Keratinocyte (primary cell): ENCODE data around the gene RBMS3. TPM values are rescaled to one million over a fixed set of nuclear protein-coding genes. Genes with fewer than 3 reads are reported as not detected.

Experiments used
- DNase-seq: peaks from one replicate; pipeline ENCODE4 v3.0.0-alpha.2; 2011; ENCODE audit warnings: low read depth, missing footprints, low spot score
- FAIRE-seq: peaks from 2 replicates; lab custom pipeline; 2011; peaks lifted over from hg19 to GRCh38; lab: Jason Lieb, UNC
- H2AFZ ChIP-seq: 2 replicates; pipeline ENCODE4 v1.6.0; 2012; ENCODE audit warnings: low read length, control low read depth, inconsistent platforms; ENCODE audit not compliant: control insufficient read depth
- H3K27ac ChIP-seq: 2 replicates; pipeline ENCODE4 v1.5.1; 2011; ENCODE audit warnings: low read length; ENCODE audit not compliant: control insufficient read depth, insufficient read depth
- H3K27me3 ChIP-seq: 3 replicates; pipeline ENCODE4 v1.6.0; 2011; ENCODE audit warnings: low read length; ENCODE audit not compliant: control insufficient read depth, insufficient read depth; ENCODE audit errors: extremely low read depth
- H3K36me3 ChIP-seq, 2 experiments: 2 replicates in 1 of 2; 3 replicates in 1 of 2; pipeline ENCODE4 v1.5.1; 2011; ENCODE audit warnings: low read length in 2 of 2, mild to moderate bottlenecking in 1 of 2; ENCODE audit not compliant: control insufficient read depth in 2 of 2, insufficient read depth in 2 of 2; ENCODE audit errors: extremely low read depth in 1 of 2
- H3K4me1 ChIP-seq: 3 replicates; pipeline ENCODE4 v1.5.1; 2011; ENCODE audit warnings: low read length; ENCODE audit not compliant: control insufficient read depth, insufficient read depth; ENCODE audit errors: extremely low read depth
- H3K4me2 ChIP-seq: 3 replicates; pipeline ENCODE4 v1.6.0; 2011; ENCODE audit warnings: low read depth, low read length; ENCODE audit not compliant: control insufficient read depth, insufficient read depth; ENCODE audit errors: extremely low read depth
- H3K4me3 ChIP-seq, 3 experiments: fragments of 200-600 bp in 1 of 3; sonication (generic) in 1 of 3; 2 replicates in 2 of 3; 3 replicates in 1 of 3; pipeline ENCODE4 v1.5.1; 2011 to 2016; ENCODE audit warnings: low read length in 3 of 3, mild to moderate bottlenecking in 3 of 3, control low read depth in 2 of 3, inconsistent platforms in 1 of 3, low read depth in 1 of 3, mixed read lengths in 1 of 3, mixed run types in 1 of 3, moderate library complexity in 1 of 3; ENCODE audit not compliant: control insufficient read depth in 2 of 3, insufficient read depth in 2 of 3; ENCODE audit errors: extremely low read depth in 1 of 3
- H3K79me2 ChIP-seq: 2 replicates; pipeline ENCODE4 v1.6.0; 2012; ENCODE audit warnings: low read length; ENCODE audit not compliant: control insufficient read depth, insufficient read depth
- H3K9ac ChIP-seq: 3 replicates; pipeline ENCODE4 v1.6.0; 2011; ENCODE audit warnings: low read length; ENCODE audit not compliant: control insufficient read depth, insufficient read depth; ENCODE audit errors: extremely low read depth
- H3K9me1 ChIP-seq: 3 replicates; pipeline ENCODE4 v1.6.0; 2011; ENCODE audit warnings: low read length; ENCODE audit not compliant: control insufficient read depth, insufficient read depth; ENCODE audit errors: extremely low read depth
- H3K9me3 ChIP-seq: 2 replicates; pipeline ENCODE4 v1.5.1; 2012; ENCODE audit warnings: low read depth, low read length; ENCODE audit not compliant: control insufficient read depth
- H4K20me1 ChIP-seq: 3 replicates; pipeline ENCODE4 v1.6.0; 2011; ENCODE audit warnings: low read length; ENCODE audit not compliant: control insufficient read depth, insufficient read depth; ENCODE audit errors: extremely low read depth
- EZH2 ChIP-seq: IDR thresholded peaks from one replicate; pipeline ENCODE4 v1.6.1; 2012; ENCODE audit warnings: inconsistent platforms, mild to moderate bottlenecking, low read length, moderate library complexity
- dilution Hi-C: fragments of 300-500 bp; cut with MboI; formaldehyde crosslinking; loops from one replicate; pipeline ENCODE4 v1.7.0; 2020; ENCODE audit warnings: low sequenced_read_pairs; ENCODE audit not compliant: extremely low pct_ligation_motif_present
- polyA plus RNA-seq, 5 experiments: library from polyadenylated mRNA; depleted of rRNA in 3 of 5; stranded (reverse) in 3 of 5; stranded (forward) in 1 of 5; unstranded in 1 of 5; fragments of >200 nt; gene quantifications; 1 replicate in 1 of 5; 2 replicates in 3 of 5; 3 replicates in 1 of 5; pipeline versions ENCODE4 v1.2.1 to v1.2.3, GENCODE V29; 2011 to 2012; ENCODE audit warnings: missing spikeins in 2 of 5, low read depth in 1 of 5, low replicate concordance in 1 of 5
- TF ChIP-seq, protein P1 (sequence below), 3 experiments: IDR thresholded peaks in 1 of 3; conservative IDR thresholded peaks in 1 of 3; optimal IDR thresholded peaks in 1 of 3; 2 replicates in 2 of 3; 3 replicates in 1 of 3; pipeline versions ENCODE3 to v1.5.1; 2011; ENCODE audit warnings: low read length in 3 of 3, mild to moderate bottlenecking in 3 of 3, moderate library complexity in 2 of 3, control low read depth in 1 of 3, inconsistent platforms in 1 of 3; ENCODE audit not compliant: insufficient read depth in 2 of 3; ENCODE audit errors: extremely low read depth in 1 of 3

The RBMS3 gene
- polyA plus RNA-seq, 1 donor (not counting 4 experiments of a cell fraction or from before 2014, with no cell fraction given): 2.3 TPM

DNA sequence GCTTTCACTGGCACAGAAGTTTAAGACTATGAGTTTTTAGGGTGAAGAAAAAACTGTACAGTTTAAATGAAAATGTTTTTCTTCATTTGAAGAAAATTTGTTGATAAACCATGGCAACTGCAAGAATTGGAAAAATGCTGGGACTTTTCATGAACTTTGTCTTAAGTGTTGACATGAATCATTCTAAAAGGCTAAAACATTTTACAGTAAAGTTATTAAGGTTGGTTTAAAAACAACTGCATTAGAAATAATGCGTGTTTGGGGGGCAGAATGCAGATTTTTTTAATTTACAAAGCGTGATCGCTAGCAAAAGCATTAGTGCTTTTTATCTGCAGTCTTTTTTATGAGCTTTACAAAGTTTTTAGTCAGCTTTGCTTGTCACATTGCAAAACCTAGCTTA lies 723.6 kb downstream of the RBMS3 start:
- Histone ChIP-seq H3K79me2 (no peaks in the 10 kb centered on the region), H3K9me1 (no peaks in the 10 kb centered on the region), H3K4me1 (no peaks in the 10 kb centered on the region), H3K9ac (no peak overlapping the region), H3K4me2 (no peak overlapping the region), H3K4me3 (no peak overlapping the region), H3K27ac (no peak overlapping the region), H3K27me3 (no peaks in the 10 kb centered on the region), H4K20me1 (no peaks in the 10 kb centered on the region), H2AFZ (no peak overlapping the region), H3K9me3 (no peaks in the 10 kb centered on the region), H3K36me3 (no peaks in the 10 kb centered on the region)
- DNase-seq (no peak), FAIRE-seq (no peak)
- dilution Hi-C loops: no loop called here
- TF ChIP-seq, protein P1, sequence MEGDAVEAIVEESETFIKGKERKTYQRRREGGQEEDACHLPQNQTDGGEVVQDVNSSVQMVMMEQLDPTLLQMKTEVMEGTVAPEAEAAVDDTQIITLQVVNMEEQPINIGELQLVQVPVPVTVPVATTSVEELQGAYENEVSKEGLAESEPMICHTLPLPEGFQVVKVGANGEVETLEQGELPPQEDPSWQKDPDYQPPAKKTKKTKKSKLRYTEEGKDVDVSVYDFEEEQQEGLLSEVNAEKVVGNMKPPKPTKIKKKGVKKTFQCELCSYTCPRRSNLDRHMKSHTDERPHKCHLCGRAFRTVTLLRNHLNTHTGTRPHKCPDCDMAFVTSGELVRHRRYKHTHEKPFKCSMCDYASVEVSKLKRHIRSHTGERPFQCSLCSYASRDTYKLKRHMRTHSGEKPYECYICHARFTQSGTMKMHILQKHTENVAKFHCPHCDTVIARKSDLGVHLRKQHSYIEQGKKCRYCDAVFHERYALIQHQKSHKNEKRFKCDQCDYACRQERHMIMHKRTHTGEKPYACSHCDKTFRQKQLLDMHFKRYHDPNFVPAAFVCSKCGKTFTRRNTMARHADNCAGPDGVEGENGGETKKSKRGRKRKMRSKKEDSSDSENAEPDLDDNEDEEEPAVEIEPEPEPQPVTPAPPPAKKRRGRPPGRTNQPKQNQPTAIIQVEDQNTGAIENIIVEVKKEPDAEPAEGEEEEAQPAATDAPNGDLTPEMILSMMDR (optimal IDR thresholded peaks at IDR 0.05 in 1 of 3, IDR thresholded peaks at IDR 0.05 in 1 of 3, conservative IDR thresholded peaks at IDR 0.05 in 1 of 3; ENCODE audit: extremely low read depth in 1 of 3, insufficient read depth in 2 of 3, low read length in 3 of 3): no peak
- no peak for TF ChIP-seq EZH2

DNA sequence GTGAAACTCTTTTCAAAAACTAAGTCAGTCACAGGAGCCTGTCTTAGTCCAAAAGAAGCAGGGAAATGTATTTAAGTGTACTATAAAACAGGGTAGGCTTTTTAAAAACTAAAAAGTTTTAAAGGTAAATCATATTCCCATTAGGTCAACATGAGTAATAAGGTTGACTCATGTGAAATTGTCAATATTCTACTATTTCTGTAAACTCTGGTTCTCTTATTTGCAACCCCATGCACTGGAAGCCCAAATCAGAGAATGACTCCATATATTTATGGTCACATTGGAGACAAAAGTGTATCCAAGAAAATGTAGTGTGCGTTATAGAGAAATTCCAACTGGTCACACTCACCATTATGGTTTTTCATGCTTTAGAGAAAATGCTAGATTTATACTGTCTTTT lies 725.2 kb downstream of the RBMS3 start:
- Histone ChIP-seq H3K36me3 (no peaks in the 10 kb centered on the region), H3K4me1 (no peaks in the 10 kb centered on the region), H3K9me1 (no peaks in the 10 kb centered on the region), H3K27ac (no peak overlapping the region), H3K9me3 (no peaks in the 10 kb centered on the region), H3K4me2 (no peak overlapping the region), H3K27me3 (no peaks in the 10 kb centered on the region), H4K20me1 (no peaks in the 10 kb centered on the region), H3K9ac (no peak overlapping the region), H3K79me2 (no peaks in the 10 kb centered on the region), H3K4me3 (no peak overlapping the region), H2AFZ (no peak overlapping the region)
- FAIRE-seq (no peak), DNase-seq (no peak)
- TF ChIP-seq, protein P1 (optimal IDR thresholded peaks at IDR 0.05 in 1 of 3, IDR thresholded peaks at IDR 0.05 in 1 of 3, conservative IDR thresholded peaks at IDR 0.05 in 1 of 3; ENCODE audit: extremely low read depth in 1 of 3, insufficient read depth in 2 of 3, low read length in 3 of 3): no peak
- TF ChIP-seq EZH2: no peak
- dilution Hi-C loops: no loop called here
